GM18508 (cell line): ENCODE data around the gene RGCC.
A peak's percentile ranks its signal among the peaks of the same experiment; 100 is the strongest.

ENCODE experiments used
- ATAC-seq: cut with Tn5 transposase; IDR thresholded peaks from one replicate; pipeline ENCODE4 v1.9.1; 2021; ENCODE audit warnings: moderate number of reproducible peaks; ENCODE audit not compliant: insufficient read depth, unreplicated experiment

The RGCC gene

DNA sequence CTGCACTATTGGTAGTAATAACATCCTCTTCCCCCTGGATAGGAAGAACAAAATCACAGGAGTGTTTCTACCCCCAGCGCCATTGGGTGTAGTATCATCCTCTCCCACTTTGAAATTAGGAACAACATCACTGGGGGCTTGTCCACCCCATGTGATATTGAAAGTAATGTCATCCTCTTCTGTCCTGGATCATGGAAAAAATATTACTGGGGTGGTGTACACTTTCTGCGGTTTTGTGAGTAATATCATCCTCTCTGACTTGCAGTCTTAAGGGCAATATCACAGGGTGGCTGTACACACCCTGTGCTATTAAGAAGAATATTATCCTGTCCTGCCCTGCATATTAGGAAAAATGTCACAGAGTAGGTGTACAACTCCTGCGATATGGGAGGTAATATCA, 4.9 kb upstream of the RGCC start:
- no peak for ATAC-seq

DNA sequence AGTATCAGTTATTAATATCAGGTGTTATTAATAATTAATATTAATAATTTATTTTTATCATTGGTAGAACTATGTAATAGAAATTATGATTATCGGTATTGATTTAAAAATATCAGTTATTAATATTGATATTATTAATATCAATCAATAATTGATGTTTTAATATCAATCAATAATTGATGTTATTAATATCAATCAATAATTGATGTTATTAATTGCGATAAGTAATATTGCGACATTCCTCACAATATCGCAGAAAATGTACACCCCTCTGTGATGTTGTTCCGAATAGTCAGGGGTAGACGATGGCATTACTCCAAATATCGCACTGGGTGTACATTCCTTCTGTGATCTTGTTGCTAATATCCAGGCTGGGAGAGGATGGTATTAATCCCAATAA, 3.7 kb upstream of the RGCC start:
- ATAC-seq: no peak

DNA sequence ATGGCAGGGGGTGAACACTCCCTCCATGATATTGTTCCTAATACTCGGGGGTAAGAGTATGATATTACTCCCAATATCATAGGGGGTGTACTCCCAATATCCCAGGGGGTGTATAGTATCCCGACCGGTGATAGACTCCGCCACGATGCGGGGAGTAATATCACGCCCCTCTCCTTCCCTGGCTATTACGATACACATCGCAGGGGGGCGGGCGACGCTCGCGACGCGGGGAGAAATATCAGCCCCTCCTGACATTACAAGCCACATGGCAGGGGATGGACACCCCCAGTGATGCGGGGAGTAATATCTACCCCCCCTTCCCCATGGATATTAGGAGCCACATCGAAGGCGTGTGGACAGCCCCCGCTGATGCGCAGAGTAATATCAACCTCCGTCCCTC, 3.2 kb upstream of the RGCC start:
- ATAC-seq: no peak

DNA sequence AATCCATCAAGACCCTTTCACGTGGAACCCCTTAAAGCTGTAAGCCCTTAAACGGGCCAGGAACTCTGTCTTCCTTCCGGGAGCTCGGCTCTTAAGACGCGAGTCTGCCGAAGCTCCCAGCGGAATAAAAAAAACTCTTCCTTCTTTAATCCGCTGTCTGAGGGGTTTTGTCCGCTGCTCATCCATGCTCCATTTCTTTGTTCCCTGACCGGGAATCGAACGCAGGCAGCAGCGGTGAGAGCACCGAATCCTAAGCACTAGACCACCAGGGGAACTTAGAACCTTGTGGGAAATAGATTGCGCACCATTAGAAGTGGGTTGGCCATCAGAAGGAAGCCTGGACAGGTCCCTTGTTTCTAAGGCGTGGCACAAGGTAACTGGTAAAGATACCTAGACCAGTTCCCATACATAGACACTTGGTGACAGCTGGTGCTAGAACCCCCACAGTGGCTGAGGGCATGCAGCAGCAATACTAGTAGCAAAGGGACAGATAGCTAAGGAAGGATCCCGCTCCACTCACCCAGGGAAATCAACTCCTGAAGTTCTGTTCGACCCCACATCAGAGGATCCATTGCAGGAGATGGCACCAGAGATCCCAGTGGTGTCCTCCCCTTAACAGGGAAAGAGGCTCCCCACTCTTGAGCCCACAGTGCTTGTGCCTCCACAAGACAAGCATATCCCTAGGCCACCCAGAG, 1.5 kb upstream of the RGCC start:
- ATAC-seq: no peak

DNA sequence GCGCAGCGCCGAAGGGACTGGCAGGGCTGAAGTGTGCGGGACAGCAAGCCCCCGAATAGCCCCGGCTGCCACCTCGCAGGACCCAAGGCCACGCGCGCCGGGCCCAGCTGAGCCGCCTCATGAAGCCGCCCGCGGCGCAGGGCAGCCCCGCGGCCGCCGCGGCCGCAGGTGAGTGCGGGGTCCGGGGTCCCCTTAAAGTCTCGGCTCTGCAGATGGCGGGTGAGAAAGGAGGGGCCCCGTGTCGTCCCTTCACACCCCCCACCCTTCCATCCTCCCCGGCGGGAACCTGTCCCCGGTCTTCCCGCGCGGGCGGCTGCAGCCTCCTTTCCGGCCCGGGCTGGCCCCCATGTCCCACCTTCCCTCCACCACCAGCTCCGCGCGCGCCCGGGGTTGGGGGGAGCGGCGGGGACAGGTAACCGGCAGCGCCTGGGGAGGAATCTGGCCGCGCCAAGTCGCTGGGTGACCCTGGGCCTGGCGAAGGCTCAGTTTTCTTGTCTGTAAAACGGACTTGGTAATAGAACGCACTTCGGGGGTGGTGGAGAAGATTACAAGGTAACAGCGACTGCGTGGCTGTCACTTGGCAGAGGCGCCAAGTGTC, 338 bp downstream of the RGCC start:
- no peak for ATAC-seq

DNA sequence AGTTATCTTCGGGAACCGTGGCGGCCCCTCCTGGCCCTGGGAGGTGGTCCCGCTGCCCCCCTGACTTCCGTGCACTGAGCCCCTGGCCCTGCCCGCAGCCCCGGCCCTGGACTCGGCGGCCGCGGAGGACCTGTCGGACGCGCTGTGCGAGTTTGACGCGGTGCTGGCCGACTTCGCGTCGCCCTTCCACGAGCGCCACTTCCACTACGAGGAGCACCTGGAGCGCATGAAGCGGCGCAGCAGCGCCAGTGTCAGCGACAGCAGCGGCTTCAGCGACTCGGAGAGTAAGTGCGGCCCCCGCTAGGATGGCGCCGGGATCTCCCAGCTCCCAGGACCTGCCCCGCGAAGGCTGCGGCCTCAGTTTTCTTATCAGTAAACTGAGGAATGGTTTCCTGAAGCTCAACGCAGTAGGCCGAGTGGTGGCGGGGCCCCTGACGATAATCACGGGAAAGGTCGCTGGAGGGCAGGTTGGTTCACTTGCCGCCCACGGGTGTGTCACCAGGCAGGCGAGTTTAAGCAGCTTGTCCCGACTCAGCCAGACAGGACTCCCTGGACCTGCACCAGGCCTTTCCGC, 924 bp downstream of the RGCC start:
- ATAC-seq: no peak

DNA sequence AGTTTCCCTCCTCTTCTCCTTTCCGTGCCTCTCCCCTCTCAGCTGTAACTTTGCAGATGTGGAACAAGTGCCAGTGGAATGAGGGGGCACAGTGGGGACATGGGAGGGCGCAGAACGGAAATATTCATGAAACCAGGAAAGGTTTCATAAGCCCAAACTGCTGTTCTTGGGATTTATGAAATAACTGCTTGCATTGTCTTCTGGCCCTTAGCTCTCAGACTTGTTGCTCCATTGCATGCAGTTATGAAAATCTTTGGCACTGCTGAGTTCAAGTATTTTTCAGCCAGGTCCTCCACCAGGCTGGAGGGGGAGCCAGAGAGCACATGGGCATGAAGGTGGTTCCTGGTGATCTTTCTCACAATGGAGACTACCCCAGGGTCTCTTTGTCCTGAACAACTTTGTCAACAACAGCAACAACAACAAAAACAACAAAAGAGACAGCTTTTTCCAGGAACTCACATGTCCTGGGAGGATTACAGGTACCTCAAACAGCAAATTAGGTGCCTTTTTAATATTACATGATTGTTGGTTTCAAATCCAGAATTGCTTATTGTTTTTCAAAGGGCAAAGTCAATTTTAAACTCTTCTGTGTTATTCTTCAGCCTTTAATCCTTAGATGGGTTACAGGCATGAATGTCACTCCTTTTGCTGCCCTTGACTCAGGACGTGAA, 1.5 kb downstream of the RGCC start:
- no peak for ATAC-seq

DNA sequence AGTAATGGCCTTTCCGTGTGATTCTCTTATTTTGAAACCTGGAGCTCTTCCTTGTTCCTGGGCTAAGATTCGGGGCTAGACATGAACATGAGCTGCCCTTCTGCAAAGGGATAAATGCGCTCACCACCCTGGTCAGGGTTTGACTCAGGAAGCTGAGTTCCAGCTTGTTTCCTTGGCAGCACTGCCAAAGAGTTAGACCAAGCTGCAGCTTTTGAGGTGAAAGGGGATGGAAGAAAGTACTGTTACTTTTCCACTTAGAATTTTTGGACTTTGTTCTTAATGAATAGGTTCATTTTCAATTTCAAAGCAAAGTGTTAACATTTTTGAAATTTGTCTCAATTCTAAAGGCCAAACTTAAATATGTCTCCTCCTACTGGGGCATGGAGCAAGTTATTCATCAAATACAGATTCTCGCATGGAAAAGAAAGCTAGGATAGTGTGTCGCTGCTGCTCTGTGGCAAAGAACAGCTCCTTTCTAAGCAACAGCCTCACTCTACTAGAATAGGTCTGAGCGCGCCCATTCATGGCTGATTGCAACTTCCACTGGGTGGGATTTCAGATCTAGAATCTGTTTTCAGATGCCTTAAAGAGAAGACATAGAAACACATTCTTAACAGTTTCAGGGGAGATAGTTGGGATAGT, 2.2 kb downstream of the RGCC start:
- ATAC-seq: no peak

DNA sequence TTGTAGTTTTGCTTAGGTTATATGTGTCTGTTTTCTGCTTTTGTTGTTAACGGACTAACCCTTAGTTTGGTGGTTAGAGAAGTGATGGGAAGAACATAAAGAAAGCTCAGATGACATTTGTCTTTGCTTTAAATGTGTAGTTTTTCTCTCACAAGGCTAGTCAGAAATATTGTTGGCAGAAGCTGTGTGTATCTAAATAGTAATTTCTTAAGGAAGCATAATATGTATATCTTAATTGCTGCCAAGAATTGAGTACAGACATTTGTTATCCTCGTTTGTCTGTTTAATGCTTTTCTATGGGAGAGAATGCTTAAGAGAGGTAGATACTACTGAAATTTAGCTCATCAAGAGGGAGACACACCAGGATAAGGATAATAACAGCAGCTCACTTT, 2.7 kb downstream of the RGCC start:
- ATAC-seq: no peak

DNA sequence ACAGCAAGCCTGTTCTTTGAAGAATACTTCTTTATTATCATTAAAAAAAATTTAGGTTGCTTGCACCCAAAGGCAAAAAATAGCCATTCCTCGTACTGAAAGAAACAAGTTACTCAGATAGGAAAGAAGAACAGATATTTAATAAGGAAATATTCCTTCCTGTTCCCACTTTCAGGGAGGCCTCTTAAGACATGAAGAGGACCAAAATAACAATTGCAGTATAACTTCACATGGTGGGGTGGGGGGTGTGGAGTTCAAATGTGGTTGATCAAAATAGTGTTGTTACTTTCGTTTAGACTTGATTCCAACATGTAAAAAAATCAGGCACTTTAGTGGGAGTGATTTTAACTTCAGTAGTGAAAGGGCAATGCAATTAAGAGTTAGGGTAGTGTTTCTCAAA, 3.6 kb downstream of the RGCC start:
- no peak for ATAC-seq

DNA sequence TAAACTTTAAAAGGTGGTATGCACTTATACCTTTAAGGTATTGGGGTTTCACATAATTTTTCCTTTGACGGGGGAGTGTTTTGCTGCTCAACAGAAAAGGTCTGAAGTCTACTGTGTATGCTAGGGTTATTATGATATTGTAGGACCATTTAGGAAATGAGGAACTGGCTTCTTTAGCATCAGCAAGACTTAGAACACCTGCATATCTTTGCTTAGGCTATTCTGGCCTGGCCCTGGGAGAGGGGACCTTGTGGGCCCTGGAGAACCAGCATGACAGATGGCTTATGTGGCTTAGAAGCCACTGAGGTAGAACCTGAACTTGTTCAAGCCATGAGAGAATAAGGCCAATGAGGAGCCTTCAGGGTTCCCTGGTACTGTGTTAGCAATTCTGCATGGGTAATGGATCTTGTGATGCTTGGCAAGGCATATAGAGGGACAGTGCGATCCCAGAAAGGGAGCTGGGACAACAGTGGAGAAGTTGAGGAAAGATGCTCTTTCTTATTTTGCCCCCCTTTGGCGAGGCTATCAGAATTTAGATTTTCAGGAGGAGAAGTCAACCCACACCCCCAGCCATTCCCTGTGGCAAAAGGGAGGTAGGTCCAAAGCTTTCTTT, 4.3 kb downstream of the RGCC start:
- ATAC-seq: no peak

DNA sequence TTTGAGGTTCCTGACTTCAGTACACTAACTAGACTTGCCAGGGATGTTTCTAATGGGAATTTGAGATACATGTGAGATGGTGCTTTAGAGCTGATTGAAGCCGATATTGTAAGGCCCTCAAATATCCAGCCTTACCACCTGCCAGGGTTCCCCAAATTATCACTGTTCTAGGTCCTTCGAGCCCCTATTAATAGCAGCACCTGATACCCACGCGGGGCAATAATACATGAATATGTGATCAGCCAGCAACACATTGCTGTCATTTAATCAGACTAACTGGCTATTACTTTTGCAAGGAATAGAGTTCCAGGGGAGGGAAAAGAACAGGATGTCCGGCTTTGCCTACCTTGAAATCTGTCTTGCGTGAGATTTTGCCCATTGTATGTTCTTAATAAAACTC, 5.1 kb downstream of the RGCC start:
- ATAC-seq: no peak

DNA sequence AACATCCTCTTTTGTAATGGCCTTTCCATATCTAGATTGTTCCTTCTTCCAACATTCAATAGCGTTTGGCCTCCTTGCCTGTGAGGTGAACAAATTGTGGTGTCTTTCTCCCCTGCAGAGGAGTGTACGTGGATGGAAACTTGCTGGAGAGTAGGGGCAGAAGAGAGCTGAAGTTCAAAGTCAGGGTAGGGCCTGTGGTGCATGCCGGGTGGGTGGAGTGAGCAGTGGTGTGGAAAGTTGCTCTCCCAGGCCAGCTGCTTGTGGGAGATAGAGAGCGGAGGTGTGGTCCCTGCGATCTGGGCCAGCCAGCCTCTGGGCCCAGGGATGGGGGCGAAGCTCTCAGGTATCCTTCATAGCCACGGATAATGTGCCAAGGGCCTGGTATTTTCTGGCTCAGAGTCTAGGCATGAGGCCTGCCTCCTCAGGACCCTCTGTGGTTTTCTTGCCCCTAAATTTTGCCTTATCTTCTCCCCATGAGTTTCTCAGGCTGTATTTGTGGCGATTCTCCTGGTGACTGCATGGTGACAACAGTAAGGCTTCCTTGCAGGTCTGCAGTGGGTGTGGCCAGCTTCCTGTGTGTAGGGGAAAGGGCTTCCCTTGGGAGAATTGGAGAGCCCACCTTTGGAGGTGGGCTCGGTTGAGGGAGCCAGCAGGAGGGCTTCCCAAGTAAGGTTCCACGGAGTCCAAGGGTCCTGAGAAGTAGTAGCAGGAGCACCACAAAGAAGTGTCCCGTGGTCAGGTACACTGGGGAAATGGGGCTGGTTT, 6.7 kb downstream of the RGCC start:
- no peak for ATAC-seq

DNA sequence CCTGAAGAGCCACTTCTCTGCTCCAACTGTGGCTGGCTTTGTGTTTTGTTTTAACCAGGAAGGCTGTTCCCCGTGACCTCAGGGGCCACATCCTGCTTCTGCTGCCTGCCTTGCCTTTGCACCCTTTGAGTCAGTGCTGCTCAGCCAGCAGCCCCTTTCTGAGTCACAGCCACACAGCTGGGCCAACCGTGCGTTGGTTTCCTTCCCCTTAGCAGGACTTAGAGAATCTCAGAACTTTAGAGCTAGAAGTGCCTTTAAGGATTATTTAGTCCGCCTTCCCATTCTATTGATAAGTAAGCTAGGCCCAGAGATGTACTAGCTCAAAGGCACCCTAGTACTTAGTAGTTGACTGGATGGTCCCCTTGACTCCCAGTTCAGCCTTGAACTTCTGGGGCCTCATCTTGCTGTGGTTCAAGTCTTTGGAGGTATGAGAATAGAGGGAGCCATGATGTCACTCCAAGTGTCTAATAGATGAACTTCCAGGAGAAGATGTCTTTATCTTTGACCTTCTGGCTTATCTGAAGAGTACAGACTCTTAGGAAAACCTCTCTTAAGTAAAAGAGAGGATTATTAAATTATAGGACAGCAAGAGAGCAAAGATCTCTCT, 8.0 kb downstream of the RGCC start:
- peak; percentile 80 for ATAC-seq

DNA sequence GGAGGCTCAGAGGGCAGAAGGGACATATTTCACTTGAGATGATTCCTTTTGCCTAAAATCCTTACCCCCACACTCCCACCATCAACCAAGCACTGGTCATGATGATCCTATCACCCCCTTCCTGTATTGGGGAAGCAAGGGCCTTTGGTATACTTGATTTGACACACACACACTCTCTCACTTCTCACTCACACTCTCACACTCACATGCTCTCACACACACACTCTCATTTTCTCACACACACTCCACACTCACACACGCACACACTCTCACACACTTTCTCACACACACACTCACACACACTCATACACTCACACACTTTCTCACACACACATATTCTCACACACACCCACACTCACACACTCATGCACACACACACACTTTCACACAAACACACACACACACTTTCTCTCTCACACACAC, 8.6 kb downstream of the RGCC start:
- no peak for ATAC-seq

DNA sequence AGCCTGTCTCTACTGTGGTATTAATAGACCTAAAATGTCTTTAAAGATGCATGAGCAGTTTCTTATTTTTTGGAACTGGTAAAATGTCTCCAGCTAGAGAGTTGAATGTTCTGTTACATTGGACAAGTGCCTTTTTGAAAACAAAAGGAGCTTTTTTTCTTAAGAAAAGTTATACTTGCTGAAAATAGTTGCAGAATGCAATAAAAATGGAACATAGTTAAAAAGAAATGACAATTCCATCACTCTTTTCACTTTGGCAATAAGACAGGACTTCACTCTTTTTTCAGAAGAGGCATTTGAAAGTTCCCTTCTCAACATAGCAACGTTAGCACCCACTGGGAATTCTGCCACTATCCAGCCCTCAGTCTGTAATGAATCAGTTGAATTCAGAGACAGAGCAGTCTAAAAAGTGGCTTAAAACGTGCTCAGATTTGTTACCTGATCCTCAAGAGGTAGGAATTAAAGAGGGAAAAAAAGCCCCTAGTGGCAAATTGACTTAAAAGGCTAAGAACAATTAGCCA, 10.1 kb downstream of the RGCC start:
- no peak for ATAC-seq

DNA sequence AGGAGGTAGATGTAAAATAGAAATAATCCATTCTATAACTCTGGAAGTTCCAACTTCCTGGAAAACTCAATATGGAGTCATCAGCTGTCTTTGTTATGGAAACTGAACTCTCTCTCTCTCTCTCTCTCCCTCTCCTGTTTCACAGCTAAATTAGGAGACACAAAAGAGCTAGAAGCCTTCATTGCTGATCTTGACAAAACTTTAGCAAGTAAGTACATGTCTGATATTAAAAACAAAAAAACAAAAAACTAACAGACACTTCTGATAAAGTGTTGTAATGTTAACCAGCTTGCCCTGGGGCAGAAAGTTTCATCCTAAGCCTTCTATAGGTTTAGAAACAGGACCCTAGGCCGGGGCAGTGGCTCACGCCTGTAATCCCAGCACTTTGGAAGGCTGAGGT, 11.3 kb downstream of the RGCC start:
- no peak for ATAC-seq

DNA sequence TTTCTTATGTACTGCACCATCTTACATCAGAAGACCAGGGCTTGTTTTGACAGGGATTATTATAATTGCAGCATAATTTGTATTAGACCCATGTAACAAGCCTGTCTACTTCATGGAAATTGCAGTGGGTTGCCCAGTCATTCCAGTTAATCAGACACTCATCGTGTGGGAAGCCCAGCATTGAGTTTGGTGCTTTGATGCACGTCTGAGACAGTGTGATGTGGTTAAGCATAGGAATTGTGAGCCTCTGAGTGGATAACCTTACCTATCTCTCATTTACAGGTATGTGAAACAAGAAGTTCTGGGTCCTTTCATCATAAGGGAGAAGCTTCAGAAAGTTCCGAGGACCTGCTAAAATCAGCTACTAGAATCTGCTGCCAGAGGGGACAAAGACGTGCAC, 12.8 kb downstream of the RGCC start:
- ATAC-seq: no peak

DNA sequence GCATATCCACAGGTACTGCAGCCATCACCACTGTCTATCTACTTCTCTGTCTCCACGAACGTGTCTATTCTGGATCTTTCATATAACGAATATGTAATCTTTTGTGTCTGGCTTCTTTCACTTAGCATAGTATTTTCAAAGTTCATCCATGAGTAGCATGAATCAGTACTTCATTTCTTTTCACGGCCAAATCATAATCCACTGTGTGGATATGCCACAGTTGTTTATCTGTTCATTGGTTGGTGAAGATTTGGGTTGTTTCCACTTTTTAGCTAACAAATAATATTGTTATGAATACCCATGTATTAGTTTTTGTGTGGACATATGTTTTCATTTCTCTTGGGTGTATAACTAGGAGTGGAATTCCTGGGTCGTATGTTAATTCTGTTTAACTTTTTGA, 14.4 kb downstream of the RGCC start:
- no peak for ATAC-seq
